SJCRH30 (cell line): ENCODE data around the gene ECM1. TPM values are rescaled to one million over a fixed set of nuclear protein-coding genes. Genes with fewer than 3 reads are reported as not detected.
A peak's percentile ranks its signal among the peaks of the same experiment; 100 is the strongest.

Experiments used
- DNase-seq, 2 experiments: peaks; one replicate each; pipeline ENCODE4 v3.0.0-alpha.2; 2015 to 2020
- H3K27ac ChIP-seq: fragments of 250-450 bp; sonication (Bioruptor Pico); 2 replicates; pipeline ENCODE4 v1.5.1; 2020; ENCODE audit warnings: mild to moderate bottlenecking, moderate library complexity
- H3K27me3 ChIP-seq: fragments of 250-450 bp; sonication (Bioruptor Pico); 2 replicates; pipeline ENCODE4 v1.5.1; 2020; ENCODE audit warnings: mild to moderate bottlenecking, moderate library complexity
- H3K36me3 ChIP-seq: fragments of 250-450 bp; sonication (Bioruptor Pico); 2 replicates; pipeline ENCODE4 v1.5.1; 2020; ENCODE audit warnings: mild to moderate bottlenecking, moderate library complexity
- H3K4me1 ChIP-seq: fragments of 250-450 bp; sonication (Bioruptor Pico); 2 replicates; pipeline ENCODE4 v1.5.1; 2020; ENCODE audit warnings: mild to moderate bottlenecking, moderate library complexity
- H3K4me3 ChIP-seq: fragments of 250-450 bp; sonication (Bioruptor Pico); 2 replicates; pipeline ENCODE4 v1.5.1; 2020; ENCODE audit warnings: mild to moderate bottlenecking, moderate library complexity
- H3K9me3 ChIP-seq: fragments of 250-450 bp; sonication (Bioruptor Pico); replicated peaks from 2 replicates; pipeline ENCODE4 v1.5.1; 2020; ENCODE audit warnings: mild to moderate bottlenecking, moderate library complexity
- total RNA-seq: library from RNA; depleted of rRNA; stranded (reverse); fragments of >200 nt; shearing (Covaris generic); gene quantifications from 2 replicates; pipeline ENCODE4 v1.2.3, GENCODE V29; 2014

The ECM1 gene
- total RNA-seq, 1 experiment from 2014 or later: 5.0 TPM

DNA sequence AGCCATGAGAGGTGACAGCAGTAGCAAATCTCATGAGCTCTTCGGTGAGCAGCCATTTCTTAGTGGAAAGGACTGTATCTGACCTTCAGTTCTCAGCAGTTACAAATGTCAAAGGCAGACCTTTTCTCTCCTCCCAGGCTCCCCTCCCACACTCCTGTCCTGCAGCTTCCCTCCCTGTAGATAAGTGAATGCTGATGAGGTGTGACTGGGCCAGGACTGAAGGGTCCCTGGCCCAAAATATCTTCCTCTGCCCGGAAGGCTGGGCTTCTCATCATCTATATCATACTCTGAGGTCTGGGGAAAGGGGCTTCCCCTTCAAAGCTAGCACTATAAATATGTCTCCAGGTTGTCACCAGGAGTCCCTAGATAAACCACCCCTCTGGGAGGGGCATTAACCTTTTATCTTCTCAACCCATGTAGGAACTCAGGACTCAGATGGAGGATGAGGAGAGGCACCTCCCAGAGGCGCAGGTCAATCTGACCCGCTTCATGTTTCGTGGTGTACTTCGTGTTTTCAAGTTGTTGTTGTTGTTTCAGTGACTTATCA is 37.6 kb downstream of the ECM1 start:
- H3K27ac ChIP-seq: no peak overlapping the region
- H3K36me3 ChIP-seq: no peaks in the 10 kb centered on the region
- no peaks in the 10 kb centered on the region for H3K9me3 ChIP-seq
- H3K4me3 ChIP-seq: no peak overlapping the region
- DNase-seq: no peak
- peaks cover 9% of the 10 kb centered on the region; the same call in 1 of the 2 replicates for H3K4me1 ChIP-seq
- no peaks in the 10 kb centered on the region for H3K27me3 ChIP-seq

- no peak overlapping the region for H3K4me3 ChIP-seq
- DNase-seq: no peak
- H3K27me3 ChIP-seq: no peaks in the 10 kb centered on the region
- H3K9me3 ChIP-seq: no peaks in the 10 kb centered on the region
- peaks cover 9% of the 10 kb centered on the region; the same call in 1 of the 2 replicates for H3K4me1 ChIP-seq
- H3K27ac ChIP-seq: no peak overlapping the region
- H3K36me3 ChIP-seq: no peaks in the 10 kb centered on the region
Observed at GRCh38 chr1:150546294-150546937, 38.5 kb downstream of the ECM1 start.

DNA sequence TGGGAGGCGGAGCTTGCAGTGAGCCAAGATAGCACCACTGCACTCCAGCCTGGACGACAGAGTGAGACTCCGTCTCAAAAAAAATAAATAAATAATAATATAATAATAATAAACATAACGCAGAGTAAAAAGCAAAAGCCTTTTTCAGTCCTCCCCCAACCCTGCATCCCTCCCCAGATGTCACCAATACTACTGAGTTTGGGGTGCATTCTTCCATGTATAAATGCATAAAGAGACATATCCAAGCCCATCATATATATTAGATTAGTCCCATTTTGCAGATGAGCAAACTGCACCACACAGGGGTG is 40.4 kb downstream of the ECM1 start:
- no peak for DNase-seq
- no peaks in the 10 kb centered on the region for H3K9me3 ChIP-seq
- H3K36me3 ChIP-seq: no peaks in the 10 kb centered on the region
- peaks cover 15% of the 10 kb centered on the region; the same call in 1 of the 2 replicates for H3K4me1 ChIP-seq
- H3K27me3 ChIP-seq: no peaks in the 10 kb centered on the region
- peak overlapping the region; percentile 48 for H3K4me3 ChIP-seq
- H3K27ac ChIP-seq: no peak overlapping the region

- Histone ChIP-seq H3K36me3 (no peaks in the 10 kb centered on the region), H3K4me3 (peak within 1 kb of the TSS; percentile 48), H3K27me3 (no peaks in the 10 kb centered on the region), H3K9me3 (no peaks in the 10 kb centered on the region), H3K27ac (no peak within 1 kb of the TSS), H3K4me1 (peaks cover 10% of the 10 kb centered on the region; the same call in 1 of the 2 replicates)
- peak; percentile 29 to 56 for DNase-seq
Observed at GRCh38 chr1:150548632-150549495, 41.0 kb downstream of the ECM1 start, which contains the start of gene ADAMTSL4. Gene ADAMTSL4 (plus strand): TSS chr1:150549408. CDS start chr1:150552289, 2,881 bp downstream.

DNA sequence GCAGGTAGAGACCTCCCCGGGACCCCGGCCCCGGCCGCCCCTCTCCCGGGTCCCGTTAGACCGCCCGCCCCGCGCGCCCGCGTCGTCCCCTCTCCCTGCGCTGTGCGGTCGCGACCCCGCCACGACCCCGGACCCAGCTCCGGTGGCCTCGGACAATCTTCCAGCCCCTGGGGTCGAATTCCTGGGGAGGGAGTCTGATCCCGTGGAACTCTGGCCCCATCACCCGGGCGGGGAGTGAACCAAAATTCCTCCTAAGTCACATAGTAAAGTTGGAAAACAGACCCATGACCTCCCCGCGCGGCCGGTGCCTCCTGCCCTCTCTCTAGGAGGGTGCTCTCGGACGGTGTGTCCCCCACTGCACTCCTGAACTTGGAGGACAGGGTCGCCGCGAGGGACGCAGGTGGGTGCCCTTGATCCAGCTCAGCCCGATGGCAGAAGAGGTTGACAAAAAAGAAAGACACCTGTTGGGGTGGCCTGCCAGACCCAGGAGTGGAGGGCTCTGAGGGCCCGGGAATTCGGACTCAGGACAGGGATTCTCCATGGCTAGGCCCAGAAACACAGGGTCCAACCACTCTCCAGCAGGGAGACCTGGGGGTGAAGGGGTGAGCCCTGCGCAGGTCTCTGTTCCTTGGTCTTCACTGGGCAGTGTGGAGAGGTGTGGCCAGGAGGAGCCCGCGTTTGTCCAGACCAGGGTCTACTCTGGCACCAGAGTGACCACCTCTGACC is 41.8 kb downstream of the ECM1 start:
- DNase-seq: no peak
- Histone ChIP-seq H3K27ac (no peak overlapping the region), H3K27me3 (no peaks in the 10 kb centered on the region), H3K36me3 (no peaks in the 10 kb centered on the region), H3K9me3 (no peaks in the 10 kb centered on the region), H3K4me3 (no peak overlapping the region), H3K4me1 (peaks cover 6% of the 10 kb centered on the region; the same call in 1 of the 2 replicates)

DNA sequence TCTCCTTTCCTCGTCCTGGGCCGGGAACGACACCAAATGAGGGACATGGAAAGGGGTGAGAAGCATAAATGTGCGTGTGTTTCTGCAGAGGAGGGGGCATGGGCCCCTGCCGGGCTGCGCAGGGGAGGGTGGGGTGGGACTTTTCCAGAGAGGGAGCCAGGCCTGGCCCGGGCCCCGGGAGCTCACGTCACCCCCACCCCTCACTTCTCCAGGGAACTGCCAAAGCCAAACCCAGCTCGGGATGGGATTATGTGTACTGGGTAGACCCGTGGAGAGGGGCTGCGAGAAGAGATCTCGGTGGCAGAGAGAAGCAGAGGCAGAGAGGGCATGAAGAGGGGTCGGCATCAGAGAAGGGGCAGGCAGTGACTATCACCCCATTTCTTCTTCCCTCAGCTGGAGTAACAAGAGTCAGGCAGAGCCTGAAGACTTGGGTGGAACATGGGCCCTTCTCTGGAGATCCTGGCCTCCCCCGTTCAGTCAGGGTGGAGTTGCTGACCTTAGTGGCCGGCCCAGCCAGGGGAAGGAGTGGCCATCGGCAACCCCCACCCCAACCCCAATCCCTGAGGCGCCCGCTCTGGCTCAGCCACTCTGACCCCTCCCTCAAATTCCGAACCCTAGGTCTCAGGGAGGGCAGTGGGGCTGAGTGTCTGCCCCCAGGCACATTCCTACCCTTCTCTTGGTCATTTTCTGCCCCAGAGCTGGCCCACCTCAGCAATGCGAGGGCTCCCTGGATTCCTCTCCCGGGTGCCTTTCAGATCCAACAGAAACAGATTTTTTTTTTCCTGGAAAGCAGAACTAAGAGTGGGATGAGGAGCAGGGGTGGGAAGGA is 42.5 kb downstream of the ECM1 start:
- no peak for DNase-seq
- Histone ChIP-seq H3K27me3 (no peaks in the 10 kb centered on the region), H3K4me3 (no peak overlapping the region), H3K4me1 (peaks cover 6% of the 10 kb centered on the region; the same call in 1 of the 2 replicates), H3K27ac (no peak overlapping the region), H3K36me3 (no peaks in the 10 kb centered on the region), H3K9me3 (no peaks in the 10 kb centered on the region)

- Histone ChIP-seq H3K4me1 (peaks cover 6% of the 10 kb centered on the region; the same call in 1 of the 2 replicates), H3K36me3 (no peaks in the 10 kb centered on the region), H3K27me3 (no peaks in the 10 kb centered on the region), H3K27ac (no peak overlapping the region), H3K9me3 (no peaks in the 10 kb centered on the region), H3K4me3 (no peak overlapping the region)
- DNase-seq: no peak
Observed at GRCh38 chr1:150551051-150551783, 43.3 kb downstream of the ECM1 start.

- Histone ChIP-seq H3K27ac (no peak overlapping the region), H3K36me3 (no peaks in the 10 kb centered on the region), H3K4me1 (peaks cover 6% of the 10 kb centered on the region; the same call in 1 of the 2 replicates), H3K27me3 (no peaks in the 10 kb centered on the region), H3K9me3 (no peaks in the 10 kb centered on the region), H3K4me3 (no peak overlapping the region)
- DNase-seq: no peak
Observed at GRCh38 chr1:150551784-150552127, 43.8 kb downstream of the ECM1 start.

- no peak overlapping the region for H3K4me3 ChIP-seq
- H3K9me3 ChIP-seq: no peaks in the 10 kb centered on the region
- H3K4me1 ChIP-seq: peaks cover 6% of the 10 kb centered on the region; the same call in 1 of the 2 replicates
- peak; percentile 33 to 43 for DNase-seq
- no peaks in the 10 kb centered on the region for H3K36me3 ChIP-seq
- no peaks in the 10 kb centered on the region for H3K27me3 ChIP-seq
- no peak overlapping the region for H3K27ac ChIP-seq
Observed at GRCh38 chr1:150552128-150552910, 44.4 kb downstream of the ECM1 start.

DNA sequence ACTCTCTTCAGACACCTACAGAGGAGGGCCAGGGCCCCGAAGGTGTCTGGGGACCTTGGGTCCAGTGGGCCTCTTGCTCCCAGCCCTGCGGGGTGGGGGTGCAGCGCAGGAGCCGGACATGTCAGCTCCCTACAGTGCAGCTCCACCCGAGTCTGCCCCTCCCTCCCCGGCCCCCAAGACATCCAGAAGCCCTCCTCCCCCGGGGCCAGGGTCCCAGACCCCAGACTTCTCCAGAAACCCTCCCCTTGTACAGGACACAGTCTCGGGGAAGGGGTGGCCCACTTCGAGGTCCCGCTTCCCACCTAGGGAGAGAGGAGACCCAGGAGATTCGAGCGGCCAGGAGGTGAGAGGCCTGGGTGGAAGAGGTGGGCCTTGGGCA is 45.0 kb downstream of the ECM1 start:
- DNase-seq: no peak
- no peaks in the 10 kb centered on the region for H3K27me3 ChIP-seq
- H3K36me3 ChIP-seq: no peaks in the 10 kb centered on the region
- no peak overlapping the region for H3K4me3 ChIP-seq
- no peak overlapping the region for H3K27ac ChIP-seq
- peaks cover 6% of the 10 kb centered on the region; the same call in 1 of the 2 replicates for H3K4me1 ChIP-seq
- H3K9me3 ChIP-seq: no peaks in the 10 kb centered on the region

DNA sequence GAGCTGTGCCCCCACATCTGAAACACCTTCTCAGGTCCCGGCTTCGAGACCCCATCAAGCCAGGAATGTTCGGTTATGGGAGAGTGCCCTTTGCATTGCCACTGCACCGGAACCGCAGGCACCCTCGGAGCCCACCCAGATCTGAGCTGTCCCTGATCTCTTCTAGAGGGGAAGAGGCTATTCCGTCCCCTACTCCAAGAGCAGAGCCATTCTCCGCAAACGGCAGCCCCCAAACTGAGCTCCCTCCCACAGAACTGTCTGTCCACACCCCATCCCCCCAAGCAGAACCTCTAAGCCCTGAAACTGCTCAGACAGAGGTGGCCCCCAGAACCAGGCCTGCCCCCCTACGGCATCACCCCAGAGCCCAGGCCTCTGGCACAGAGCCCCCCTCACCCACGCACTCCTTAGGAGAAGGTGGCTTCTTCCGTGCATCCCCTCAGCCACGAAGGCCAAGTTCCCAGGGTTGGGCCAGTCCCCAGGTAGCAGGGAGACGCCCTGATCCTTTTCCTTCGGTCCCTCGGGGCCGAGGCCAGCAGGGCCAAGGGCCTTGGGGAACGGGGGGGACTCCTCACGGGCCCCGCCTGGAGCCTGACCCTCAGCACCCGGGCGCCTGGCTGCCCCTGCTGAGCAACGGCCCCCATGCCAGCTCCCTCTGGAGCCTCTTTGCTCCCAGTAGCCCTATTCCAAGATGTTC is 45.6 kb downstream of the ECM1 start:
- H3K36me3 ChIP-seq: no peaks in the 10 kb centered on the region
- H3K27ac ChIP-seq: no peak overlapping the region
- peaks cover 6% of the 10 kb centered on the region; the same call in 1 of the 2 replicates for H3K4me1 ChIP-seq
- no peaks in the 10 kb centered on the region for H3K9me3 ChIP-seq
- DNase-seq: no peak
- no peaks in the 10 kb centered on the region for H3K27me3 ChIP-seq
- H3K4me3 ChIP-seq: no peak overlapping the region

GRCh38 chr1:150554086-150554452 is 46.2 kb downstream of the ECM1 start:
- H3K4me3 ChIP-seq: no peak overlapping the region
- H3K36me3 ChIP-seq: no peaks in the 10 kb centered on the region
- no peaks in the 10 kb centered on the region for H3K9me3 ChIP-seq
- no peak overlapping the region for H3K27ac ChIP-seq
- H3K4me1 ChIP-seq: peaks cover 6% of the 10 kb centered on the region; the same call in 1 of the 2 replicates
- H3K27me3 ChIP-seq: no peaks in the 10 kb centered on the region
- DNase-seq: no peak
